ENCODE data around the gene MAN1C1. TPM values are rescaled to one million over a fixed set of nuclear protein-coding genes. Genes with fewer than 3 reads are reported as not detected.

The MAN1C1 gene
- total RNA-seq, 1 donor from 2014 or later, result 64.7 TPM

DNA sequence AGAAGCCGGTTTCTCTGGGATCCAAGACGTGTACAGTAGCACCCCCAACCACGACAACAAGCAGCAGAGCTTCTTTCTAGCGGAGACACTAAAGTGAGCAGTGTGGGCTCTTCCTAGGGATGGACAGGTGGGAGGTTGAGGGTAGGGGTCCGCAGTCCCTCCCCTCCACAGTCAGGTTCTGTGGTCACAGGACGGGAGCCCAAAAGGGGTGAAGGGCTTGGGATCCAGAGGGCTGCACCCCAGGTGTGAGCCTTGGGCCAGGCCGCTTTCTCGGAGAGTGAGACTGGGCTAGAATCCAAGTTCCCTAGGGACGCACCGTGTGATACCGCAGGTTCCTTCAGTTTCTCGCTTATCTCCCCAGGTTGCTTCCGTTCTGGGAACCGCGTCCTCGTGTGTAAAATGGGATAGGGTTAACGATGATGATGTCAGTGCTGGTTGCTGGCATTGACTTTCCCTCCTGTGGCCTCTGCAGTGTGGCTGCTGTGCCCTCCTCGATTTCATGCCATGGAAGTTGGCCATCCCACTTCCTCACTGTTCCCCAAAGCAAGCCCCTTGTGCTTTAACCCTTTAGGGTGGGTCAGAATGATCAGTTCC lies 166.1 kb downstream of the MAN1C1 start:
- TF ChIP-seq, protein P1, sequence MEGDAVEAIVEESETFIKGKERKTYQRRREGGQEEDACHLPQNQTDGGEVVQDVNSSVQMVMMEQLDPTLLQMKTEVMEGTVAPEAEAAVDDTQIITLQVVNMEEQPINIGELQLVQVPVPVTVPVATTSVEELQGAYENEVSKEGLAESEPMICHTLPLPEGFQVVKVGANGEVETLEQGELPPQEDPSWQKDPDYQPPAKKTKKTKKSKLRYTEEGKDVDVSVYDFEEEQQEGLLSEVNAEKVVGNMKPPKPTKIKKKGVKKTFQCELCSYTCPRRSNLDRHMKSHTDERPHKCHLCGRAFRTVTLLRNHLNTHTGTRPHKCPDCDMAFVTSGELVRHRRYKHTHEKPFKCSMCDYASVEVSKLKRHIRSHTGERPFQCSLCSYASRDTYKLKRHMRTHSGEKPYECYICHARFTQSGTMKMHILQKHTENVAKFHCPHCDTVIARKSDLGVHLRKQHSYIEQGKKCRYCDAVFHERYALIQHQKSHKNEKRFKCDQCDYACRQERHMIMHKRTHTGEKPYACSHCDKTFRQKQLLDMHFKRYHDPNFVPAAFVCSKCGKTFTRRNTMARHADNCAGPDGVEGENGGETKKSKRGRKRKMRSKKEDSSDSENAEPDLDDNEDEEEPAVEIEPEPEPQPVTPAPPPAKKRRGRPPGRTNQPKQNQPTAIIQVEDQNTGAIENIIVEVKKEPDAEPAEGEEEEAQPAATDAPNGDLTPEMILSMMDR (IDR thresholded peaks at IDR 0.05), result no peak
- no peak for DNase-seq (ENCODE audit: extremely low spot score, unreplicated experiment)
- Mint-ChIP-seq H3K36me3 (ENCODE audit: unreplicated experiment) (peaks cover 26% of the 10 kb centered on the region), H3K27ac (ENCODE audit: unreplicated experiment) (no peak overlapping the region), H3K27me3 (ENCODE audit: unreplicated experiment) (no peaks in the 10 kb centered on the region), H3K4me1 (ENCODE audit: unreplicated experiment) (peaks cover 45% of the 10 kb centered on the region), H3K9me3 (ENCODE audit: unreplicated experiment) (no peaks in the 10 kb centered on the region), H3K4me3 (ENCODE audit: unreplicated experiment) (no peak overlapping the region)

DNA sequence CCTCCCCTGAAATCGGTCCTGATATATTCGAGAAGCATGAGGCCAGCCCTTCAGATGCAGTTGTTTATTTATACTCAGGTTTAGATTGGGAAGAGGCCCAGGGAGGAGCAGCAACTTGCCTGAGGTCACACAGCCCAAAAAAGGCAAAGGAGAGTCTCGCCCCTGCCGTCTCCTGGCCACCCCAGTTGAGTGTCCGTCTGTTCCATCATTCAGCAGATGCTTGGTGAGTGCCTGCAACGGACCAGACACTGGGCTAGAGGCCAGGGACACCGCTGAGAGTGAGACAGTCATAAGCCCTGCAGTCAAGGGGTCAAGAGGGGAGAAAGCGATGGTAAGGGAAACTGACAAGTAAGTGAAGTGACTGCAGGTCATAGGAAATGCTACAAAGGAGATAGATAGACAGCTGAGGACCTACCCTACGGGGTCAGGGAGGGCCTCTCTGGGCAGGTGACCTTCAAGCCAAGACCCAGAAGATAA lies 168.0 kb downstream of the MAN1C1 start:
- H3K4me1 Mint-ChIP-seq (ENCODE audit: unreplicated experiment), result peaks cover 49% of the 10 kb centered on the region
- no peak overlapping the region for H3K4me3 Mint-ChIP-seq (ENCODE audit: unreplicated experiment)
- no peak for DNase-seq (ENCODE audit: extremely low spot score, unreplicated experiment)
- H3K36me3 Mint-ChIP-seq (ENCODE audit: unreplicated experiment), result peaks cover 19% of the 10 kb centered on the region
- H3K27me3 Mint-ChIP-seq (ENCODE audit: unreplicated experiment), result no peaks in the 10 kb centered on the region
- H3K9me3 Mint-ChIP-seq (ENCODE audit: unreplicated experiment), result no peaks in the 10 kb centered on the region
- TF ChIP-seq, protein P1 (IDR thresholded peaks at IDR 0.05), result no peak
- no peak overlapping the region for H3K27ac Mint-ChIP-seq (ENCODE audit: unreplicated experiment)

DNA sequence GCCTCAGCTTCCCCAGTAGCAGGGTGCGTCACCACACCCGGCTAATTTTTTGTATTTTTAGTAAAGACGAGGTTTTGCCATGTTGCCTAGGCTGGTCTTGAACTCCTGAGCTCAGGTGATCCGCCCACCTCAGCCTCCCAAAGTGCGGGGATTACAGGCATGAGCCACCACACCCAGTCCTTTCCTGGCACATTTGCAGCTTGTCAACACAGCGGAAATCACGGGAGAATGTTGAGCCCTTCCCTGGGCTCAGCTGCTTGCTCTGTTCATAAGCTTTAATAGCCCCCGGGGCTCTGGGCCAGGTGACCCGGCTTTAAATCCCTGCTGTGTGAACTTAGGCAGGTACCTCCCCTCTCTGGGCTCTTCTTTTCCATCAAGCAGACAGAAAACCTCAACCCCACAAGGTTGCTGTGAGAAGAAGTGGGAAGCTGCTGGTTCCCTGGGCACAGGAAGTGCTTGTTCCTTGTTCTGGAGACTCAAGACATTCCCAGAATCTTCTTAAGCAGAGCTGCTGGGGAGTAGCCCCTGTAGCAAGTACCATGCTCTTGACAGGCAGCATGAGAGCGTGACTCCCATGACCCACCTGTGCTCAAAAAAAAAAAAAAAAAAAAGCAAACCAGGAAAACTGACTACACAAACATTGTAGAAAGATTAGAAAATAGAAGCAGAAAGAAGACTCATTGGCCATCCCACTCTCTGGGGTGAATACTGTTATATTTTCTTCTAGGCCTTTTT lies 168.9 kb downstream of the MAN1C1 start:
- peaks cover 19% of the 10 kb centered on the region for H3K36me3 Mint-ChIP-seq (ENCODE audit: unreplicated experiment)
- no peak overlapping the region for H3K27ac Mint-ChIP-seq (ENCODE audit: unreplicated experiment)
- peaks cover 44% of the 10 kb centered on the region for H3K4me1 Mint-ChIP-seq (ENCODE audit: unreplicated experiment)
- TF ChIP-seq, protein P1 (IDR thresholded peaks at IDR 0.05), result no peak
- no peak overlapping the region for H3K4me3 Mint-ChIP-seq (ENCODE audit: unreplicated experiment)
- H3K27me3 Mint-ChIP-seq (ENCODE audit: unreplicated experiment), result no peaks in the 10 kb centered on the region
- no peak for DNase-seq (ENCODE audit: extremely low spot score, unreplicated experiment)
- H3K9me3 Mint-ChIP-seq (ENCODE audit: unreplicated experiment), result no peaks in the 10 kb centered on the region

DNA sequence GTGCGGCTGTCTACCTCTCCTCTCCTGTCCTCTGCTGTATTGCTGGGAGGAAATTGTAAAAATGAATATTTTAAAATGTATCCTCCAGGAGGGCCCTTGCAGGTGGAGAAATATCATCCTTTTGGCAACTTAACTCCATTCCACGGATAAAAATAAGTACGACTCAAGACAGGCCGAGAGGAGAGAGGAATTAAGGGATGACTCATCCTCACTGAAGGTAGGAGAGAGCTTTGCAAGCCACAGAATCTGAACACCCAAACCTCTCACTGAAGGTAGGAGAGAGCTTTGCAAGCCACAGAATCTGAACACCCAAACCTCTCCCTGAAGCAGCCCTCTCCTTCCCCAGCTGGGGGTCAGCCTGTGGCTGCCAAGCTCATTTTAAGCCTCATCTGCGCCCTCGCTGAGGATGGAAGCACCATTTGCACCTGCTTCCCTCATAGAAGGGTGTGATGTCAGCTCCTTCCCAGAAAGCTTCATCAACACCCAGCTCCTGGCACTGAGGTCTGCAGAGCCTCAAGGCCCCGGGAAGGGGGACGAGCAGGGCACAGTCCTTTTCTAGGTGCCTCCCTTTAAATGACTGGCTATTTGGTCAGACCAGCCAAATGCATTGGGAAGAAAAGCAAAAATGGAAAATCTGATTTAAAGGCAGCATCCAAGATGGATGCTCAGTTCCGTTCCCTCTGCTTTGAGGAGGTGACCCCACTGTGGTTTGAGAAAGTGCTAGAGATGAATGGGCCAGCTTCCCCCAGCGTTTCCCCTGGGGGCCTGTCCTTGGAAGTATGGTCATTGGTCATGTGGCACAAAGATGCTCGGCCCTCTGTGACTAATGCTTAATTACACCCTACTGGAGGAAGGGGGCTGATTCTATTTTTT lies 170.5 kb downstream of the MAN1C1 start:
- no peak overlapping the region for H3K4me3 Mint-ChIP-seq (ENCODE audit: unreplicated experiment)
- H3K9me3 Mint-ChIP-seq (ENCODE audit: unreplicated experiment), result no peaks in the 10 kb centered on the region
- H3K36me3 Mint-ChIP-seq (ENCODE audit: unreplicated experiment), result peaks cover 19% of the 10 kb centered on the region
- peaks cover 49% of the 10 kb centered on the region for H3K4me1 Mint-ChIP-seq (ENCODE audit: unreplicated experiment)
- TF ChIP-seq, protein P1 (IDR thresholded peaks at IDR 0.05), result no peak
- H3K27me3 Mint-ChIP-seq (ENCODE audit: unreplicated experiment), result no peaks in the 10 kb centered on the region
- H3K27ac Mint-ChIP-seq (ENCODE audit: unreplicated experiment), result no peak overlapping the region
- no peak for DNase-seq (ENCODE audit: extremely low spot score, unreplicated experiment)

All from osteocyte (in vitro differentiated cells).